Spleen (tissue), 11 donors: ENCODE results near the gene DLG1. TPM values are rescaled to one million over a fixed set of nuclear protein-coding genes. Genes with fewer than 3 reads are reported as not detected.

Experiments used
- DNase-seq: peaks from one replicate; pipeline ENCODE4 v3.0.0-alpha.2; 2020
- H3K27ac ChIP-seq, 8 donors: fragments of 200-600 bp; sonication (generic) in 7 of 8; 1 replicate in 4 of 8; 2 replicates in 4 of 8; pipeline versions ENCODE4 v1.5.0 to v1.8.0; 2016 to 2021; ENCODE audit warnings: inconsistent platforms in 4 of 8, mild to moderate bottlenecking in 4 of 8, moderate library complexity in 1 of 8
- H3K27me3 ChIP-seq, 7 donors: fragments of 200-600 bp; sonication (generic) in 6 of 7; replicated peaks in 1 of 7; 1 replicate in 4 of 7; 2 replicates in 3 of 7; pipeline versions ENCODE4 v1.5.0 to v1.8.0; 2016 to 2021; ENCODE audit warnings: inconsistent platforms in 3 of 7, mild to moderate bottlenecking in 1 of 7
- H3K36me3 ChIP-seq, 6 donors: fragments of 200-600 bp; sonication (generic) in 5 of 6; 1 replicate in 4 of 6; 2 replicates in 2 of 6; pipeline versions ENCODE4 v1.5.0 to v1.8.0; 2016 to 2021; ENCODE audit warnings: inconsistent platforms in 2 of 6
- H3K4me1 ChIP-seq, 6 donors: fragments of 200-600 bp; sonication (generic) in 5 of 6; 1 replicate in 3 of 6; 2 replicates in 3 of 6; pipeline versions ENCODE4 v1.5.0 to v1.8.0; 2016 to 2021; ENCODE audit warnings: inconsistent platforms in 3 of 6
- H3K4me3 ChIP-seq, 8 donors: fragments of 200-600 bp; sonication (generic) in 7 of 8; 1 replicate in 4 of 8; 2 replicates in 4 of 8; pipeline versions ENCODE4 v1.5.0 to v1.8.0; 2016 to 2021; ENCODE audit warnings: inconsistent platforms in 4 of 8, mild to moderate bottlenecking in 4 of 8, moderate library complexity in 2 of 8
- H3K9me3 ChIP-seq, 8 donors: fragments of 200-600 bp; sonication (generic) in 7 of 8; 1 replicate in 4 of 8; 2 replicates in 4 of 8; pipeline versions ENCODE4 v1.5.0 to v1.8.0; 2016 to 2021; ENCODE audit warnings: inconsistent platforms in 4 of 8
- CTCF ChIP-seq, 11 experiments: fragments of 200-600 bp in 7 of 11; fragments of 450-650 bp in 4 of 11; sonication (generic) in 4 of 11; IDR thresholded peaks in 8 of 11; conservative IDR thresholded peaks in 3 of 11; 1 replicate in 7 of 11; 2 replicates in 4 of 11; pipeline versions ENCODE4 v1.4.0 to v1.8.0; 2016 to 2021; ENCODE audit warnings: antibody characterized with exemption in 11 of 11, inconsistent platforms in 4 of 11, mild to moderate bottlenecking in 1 of 11
- POLR2A ChIP-seq, 3 donors: fragments of 450-650 bp; IDR thresholded peaks; one replicate each; pipeline ENCODE4 v1.5.1; 2017; ENCODE audit warnings: antibody characterized with exemption in 3 of 3, mild to moderate bottlenecking in 1 of 3
- POLR2AphosphoS5 ChIP-seq, 3 donors: sonication (generic); formaldehyde crosslinking; IDR thresholded peaks; one replicate each; pipeline ENCODE4 v1.5.1; 2017; ENCODE audit warnings: antibody characterized with exemption in 3 of 3
- WGBS, 5 donors: extraction: QIAGEN DNeasy Blood & Tissue Kit in 3 of 5; methylation state at CpG; one replicate each; pipeline versions ENCODE4 v1.1.5 to v1.1.7; 2013 to 2018; 5-methylcytosine and 5-hydroxymethylcytosine counted together
- intact Hi-C: fragments of 100-400 bp; cut with DNase I; formaldehyde crosslinking; loops from one replicate; pipeline ENCODE4 v1.15.0; 2023; ENCODE audit warnings: low total_unique reads
- polyA plus RNA-seq, 3 donors: library from polyadenylated mRNA; stranded (reverse); fragments of 200-250 nt; gene quantifications; one replicate each; pipeline ENCODE4 v1.2.1, GENCODE V29; 2013
- total RNA-seq, 7 donors: library from RNA; depleted of rRNA in 3 of 7; stranded (reverse); fragments of >200 nt in 3 of 7; fragmentation: NEBNext Ultra II Directional in 4 of 7; extraction: Animal tissue kit (Norgen Biotek cat#: 25700) in 4 of 7; gene quantifications; one replicate each; pipeline versions ENCODE4 v1.1.0 to v1.2.1, GENCODE V29; 2016 to 2021
- donor health status: healthy with polysubstance abuse.
- donor health status: DM: no; HTN: no; CAD: no; lungs with moderate emphysema.
- donor health status: DM: no; HTN: no; CAD: no.
- donor health status: Bipolar disorder and iron deficiency.
- donor health status: healthy.
- donor health status: DM: no; HTN: no; CAD: no.
- donor health status: DM: yes; HTN: yes; CAD: no.

Gene DLG1
- total and polyA plus RNA-seq, 10 donors, result 11.0 to 92.3 (median 59.1) TPM

- H3K9me3 ChIP-seq, result no peaks in the 10 kb centered on the region
- H3K4me3 ChIP-seq, result no peak overlapping the region
- TF ChIP-seq POLR2A (IDR thresholded peaks at IDR 0.05) (no peak), CTCF (IDR thresholded peaks at IDR 0.05 in 8 of 11, conservative IDR thresholded peaks at IDR 0.05 in 3 of 11) (no peak), POLR2AphosphoS5 (IDR thresholded peaks at IDR 0.05) (no peak)
- H3K36me3 ChIP-seq, result peaks cover 0 to 54% (median 18%) of the 10 kb centered on the region in 6 donors
- no peak overlapping the region for H3K27ac ChIP-seq
- intact Hi-C loops, result no loop called here
- H3K27me3 ChIP-seq, result no peaks in the 10 kb centered on the region
- no peak for DNase-seq
- H3K4me1 ChIP-seq, result no peaks in the 10 kb centered on the region
- WGBS, 5 donors, result 88 to 96% (median 92%) methylated on average over 6 of the region's 6 CpGs
These were observed 173.7 kb downstream of the DLG1 start for GRCh38 chr3:197124713-197125112.

- H3K36me3 ChIP-seq, result peaks cover 0 to 46% (median 10%) of the 10 kb centered on the region in 6 donors
- H3K9me3 ChIP-seq, result no peaks in the 10 kb centered on the region
- intact Hi-C loops, result no loop called here
- no peaks in the 10 kb centered on the region for H3K4me1 ChIP-seq
- TF ChIP-seq POLR2A (IDR thresholded peaks at IDR 0.05) (no peak), POLR2AphosphoS5 (IDR thresholded peaks at IDR 0.05) (no peak), CTCF (IDR thresholded peaks at IDR 0.05 in 8 of 11, conservative IDR thresholded peaks at IDR 0.05 in 3 of 11) (no peak)
- no peak overlapping the region for H3K4me3 ChIP-seq
- H3K27me3 ChIP-seq, result no peaks in the 10 kb centered on the region
- no peak for DNase-seq
- no peak overlapping the region for H3K27ac ChIP-seq
- WGBS, 5 donors, result 47 to 74% (median 48%) methylated on average over 2 of the region's 2 CpGs
These were observed 176.0 kb downstream of the DLG1 start for GRCh38 chr3:197122394-197122793.

- no peak for DNase-seq
- intact Hi-C loops, result no loop called here
- no peak overlapping the region for H3K4me3 ChIP-seq
- no peaks in the 10 kb centered on the region for H3K27me3 ChIP-seq
- TF ChIP-seq POLR2AphosphoS5 (IDR thresholded peaks at IDR 0.05) (no peak), POLR2A (IDR thresholded peaks at IDR 0.05) (no peak), CTCF (IDR thresholded peaks at IDR 0.05 in 8 of 11, conservative IDR thresholded peaks at IDR 0.05 in 3 of 11) (no peak)
- H3K27ac ChIP-seq, result no peak overlapping the region
- WGBS, 5 donors, result 68 to 85% (median 78%) methylated on average over 2 of the region's 2 CpGs
- H3K36me3 ChIP-seq, result peaks cover 0 to 58% (median 15%) of the 10 kb centered on the region in 6 donors
- H3K4me1 ChIP-seq, result no peaks in the 10 kb centered on the region
- H3K9me3 ChIP-seq, result no peaks in the 10 kb centered on the region
These were observed 181.3 kb downstream of the DLG1 start for GRCh38 chr3:197117114-197117513.

- H3K36me3 ChIP-seq, result peaks cover 0 to 78% (median 19%) of the 10 kb centered on the region in 6 donors
- no peak overlapping the region for H3K4me3 ChIP-seq
- DNase-seq, result no peak
- no peak overlapping the region for H3K27ac ChIP-seq
- no peaks in the 10 kb centered on the region for H3K27me3 ChIP-seq
- H3K4me1 ChIP-seq, result no peaks in the 10 kb centered on the region
- 94 to 98% (median 96%) methylated on average over 3 of the region's 3 CpGs for WGBS, 5 donors
- intact Hi-C loops, result no loop called here
- TF ChIP-seq POLR2A (IDR thresholded peaks at IDR 0.05) (no peak), CTCF (IDR thresholded peaks at IDR 0.05 in 8 of 11, conservative IDR thresholded peaks at IDR 0.05 in 3 of 11) (no peak), POLR2AphosphoS5 (IDR thresholded peaks at IDR 0.05) (no peak)
- H3K9me3 ChIP-seq, result no peaks in the 10 kb centered on the region
These were observed 184.4 kb downstream of the DLG1 start for GRCh38 chr3:197114007-197114406.
